ENCODE results near the gene DUSP7.

DUSP7 gene

DNA sequence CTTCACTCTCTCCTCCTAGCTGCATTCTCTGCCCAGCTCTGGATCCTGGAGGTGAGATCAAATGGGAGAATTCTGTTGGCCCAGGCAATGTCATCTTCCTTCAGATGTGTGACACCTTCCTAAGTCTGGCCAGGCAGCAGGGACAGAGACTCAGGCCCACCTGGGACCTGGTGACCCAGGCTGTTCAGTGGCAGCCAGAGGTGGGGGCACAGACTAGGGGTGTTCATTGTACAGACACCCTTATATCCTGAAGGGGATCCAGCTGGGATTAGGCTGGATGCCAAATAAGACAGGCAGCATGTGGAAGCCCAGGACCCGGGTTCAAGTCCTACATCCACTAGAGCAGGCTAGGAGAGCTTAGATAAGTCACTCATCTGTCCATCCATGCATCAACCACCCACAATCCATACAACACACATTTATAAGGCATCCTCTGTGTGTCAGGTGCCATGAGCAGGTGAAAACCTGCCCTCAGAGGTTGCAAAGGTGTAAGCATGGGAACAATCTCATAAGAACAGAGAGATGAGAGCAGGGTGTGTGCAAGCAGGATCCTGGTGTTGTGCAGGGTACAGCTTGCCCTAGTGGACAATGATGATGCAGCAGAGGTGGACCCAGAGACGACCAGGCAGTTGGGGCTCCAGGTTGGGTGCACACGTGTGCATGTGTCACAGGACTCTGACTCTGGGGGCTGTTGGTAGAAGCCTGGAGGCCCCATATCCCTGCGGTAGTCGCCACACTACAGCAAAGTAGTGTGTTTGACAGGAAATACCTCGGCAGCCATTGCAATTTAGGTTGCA, 42.4 kb downstream of the DUSP7 start:
- TF ChIP-seq GATA3 (IDR thresholded peaks at IDR 0.05; ENCODE audit: low read depth, low read length) (no peak), GATA2 (IDR thresholded peaks at IDR 0.05; ENCODE audit: low read depth, low read length) (no peak)

DNA sequence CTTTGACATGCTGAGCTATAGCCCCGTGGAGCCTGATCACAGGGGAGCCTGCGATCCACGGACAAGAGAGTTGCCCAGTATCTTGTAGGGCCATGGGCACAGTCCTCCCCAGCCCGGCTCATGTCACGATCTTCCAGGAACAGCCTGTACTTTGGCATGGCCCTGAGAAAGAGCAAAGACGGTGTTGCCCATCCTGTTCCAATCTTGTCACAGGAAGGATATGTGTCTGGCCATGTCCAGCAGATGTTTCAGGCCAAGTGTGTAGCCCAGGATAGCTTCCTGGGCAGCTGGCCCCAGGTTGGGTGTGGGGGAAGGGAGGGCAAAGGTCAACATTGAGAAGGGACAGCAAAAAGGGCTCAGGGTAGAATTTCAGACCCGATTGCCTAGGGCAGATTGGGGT, 43.7 kb downstream of the DUSP7 start:
- TF ChIP-seq GATA3 (IDR thresholded peaks at IDR 0.05; ENCODE audit: low read depth, low read length) (no peak), GATA2 (IDR thresholded peaks at IDR 0.05; ENCODE audit: low read depth, low read length) (no peak)

GRCh38 chr3:52010431-52010830, 45.9 kb downstream of the DUSP7 start:
- TF ChIP-seq GATA2 (IDR thresholded peaks at IDR 0.05; ENCODE audit: low read depth, low read length) (no peak), GATA3 (IDR thresholded peaks at IDR 0.05; ENCODE audit: low read depth, low read length) (no peak)

GRCh38 chr3:52007291-52007690, 49.1 kb downstream of the DUSP7 start:
- TF ChIP-seq GATA2 (IDR thresholded peaks at IDR 0.05; ENCODE audit: low read depth, low read length), result no peak
- TF ChIP-seq GATA3 (IDR thresholded peaks at IDR 0.05; ENCODE audit: low read depth, low read length), result no peak

DNA sequence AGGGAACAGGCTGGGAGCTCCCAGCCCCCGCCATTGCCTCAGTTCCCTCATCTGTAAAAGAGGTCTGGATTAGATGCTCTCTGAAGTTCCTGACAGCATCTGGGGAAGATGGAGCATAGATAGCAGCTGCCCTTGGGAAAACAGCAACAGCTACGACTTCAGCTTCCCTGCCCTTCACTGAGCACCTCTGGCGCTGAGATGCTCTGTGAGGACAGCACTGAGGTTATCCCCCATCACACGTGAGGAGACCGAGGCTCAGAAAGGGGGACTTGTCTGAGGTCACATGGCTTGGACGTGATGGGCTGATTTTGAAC, 49.6 kb downstream of the DUSP7 start:
- TF ChIP-seq GATA3 (IDR thresholded peaks at IDR 0.05; ENCODE audit: low read depth, low read length), result no peak
- TF ChIP-seq GATA2 (IDR thresholded peaks at IDR 0.05; ENCODE audit: low read depth, low read length), result peak; percentile 73

- TF ChIP-seq GATA3 (IDR thresholded peaks at IDR 0.05; ENCODE audit: low read depth, low read length), result no peak
- TF ChIP-seq GATA2 (IDR thresholded peaks at IDR 0.05; ENCODE audit: low read depth, low read length), result peak; percentile 75
Measured at GRCh38 chr3:52006017-52006819, 50.2 kb downstream of the DUSP7 start.

DNA sequence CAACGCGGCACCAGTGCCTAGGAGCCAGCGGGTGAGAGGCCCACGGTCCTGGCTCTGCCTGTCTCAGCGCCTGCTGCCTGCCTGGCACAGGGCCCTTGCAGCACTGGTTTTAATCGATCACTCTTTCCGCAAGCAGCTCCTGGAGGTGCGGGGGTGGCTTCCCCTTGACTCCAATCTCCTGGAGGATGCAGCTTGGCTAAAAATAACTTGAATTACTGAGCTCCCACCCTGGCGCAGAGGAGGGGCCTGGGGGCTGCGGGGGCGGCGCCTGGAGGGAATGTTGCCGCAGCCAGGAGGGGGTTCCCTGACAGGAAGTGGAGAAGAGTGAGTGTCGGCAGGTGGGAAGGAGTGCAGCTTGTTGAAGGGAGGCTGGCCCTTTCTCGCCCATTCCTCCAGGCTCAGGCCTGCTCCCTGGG, 50.8 kb downstream of the DUSP7 start:
- no peak for TF ChIP-seq GATA2 (IDR thresholded peaks at IDR 0.05; ENCODE audit: low read depth, low read length)
- TF ChIP-seq GATA3 (IDR thresholded peaks at IDR 0.05; ENCODE audit: low read depth, low read length), result no peak

DNA sequence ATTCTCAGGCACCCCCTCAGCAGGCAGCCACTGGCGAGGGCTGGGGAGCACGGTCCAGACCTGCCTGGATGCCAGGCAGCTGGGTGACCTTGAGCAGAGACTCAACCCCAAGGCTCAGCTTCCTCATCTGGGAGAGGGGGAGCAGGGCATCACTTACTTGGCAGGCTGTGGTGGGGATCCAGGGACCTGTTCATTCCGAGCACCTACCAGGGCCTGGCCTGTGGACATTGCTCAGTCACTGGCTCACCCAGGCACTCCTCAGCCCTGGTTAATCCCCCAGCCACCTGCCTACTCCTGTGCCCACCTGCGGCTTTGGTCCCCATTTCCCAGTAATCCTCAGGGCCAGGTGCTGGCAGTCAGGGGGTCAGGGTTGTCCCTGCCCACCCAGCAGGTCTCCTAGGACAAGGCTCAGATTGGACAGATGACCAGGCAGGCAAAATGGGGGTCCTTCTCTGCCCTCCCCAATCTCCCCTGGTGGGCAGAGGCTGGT, 51.4 kb downstream of the DUSP7 start:
- TF ChIP-seq GATA3 (IDR thresholded peaks at IDR 0.05; ENCODE audit: low read depth, low read length), result no peak
- TF ChIP-seq GATA2 (IDR thresholded peaks at IDR 0.05; ENCODE audit: low read depth, low read length), result no peak

DNA sequence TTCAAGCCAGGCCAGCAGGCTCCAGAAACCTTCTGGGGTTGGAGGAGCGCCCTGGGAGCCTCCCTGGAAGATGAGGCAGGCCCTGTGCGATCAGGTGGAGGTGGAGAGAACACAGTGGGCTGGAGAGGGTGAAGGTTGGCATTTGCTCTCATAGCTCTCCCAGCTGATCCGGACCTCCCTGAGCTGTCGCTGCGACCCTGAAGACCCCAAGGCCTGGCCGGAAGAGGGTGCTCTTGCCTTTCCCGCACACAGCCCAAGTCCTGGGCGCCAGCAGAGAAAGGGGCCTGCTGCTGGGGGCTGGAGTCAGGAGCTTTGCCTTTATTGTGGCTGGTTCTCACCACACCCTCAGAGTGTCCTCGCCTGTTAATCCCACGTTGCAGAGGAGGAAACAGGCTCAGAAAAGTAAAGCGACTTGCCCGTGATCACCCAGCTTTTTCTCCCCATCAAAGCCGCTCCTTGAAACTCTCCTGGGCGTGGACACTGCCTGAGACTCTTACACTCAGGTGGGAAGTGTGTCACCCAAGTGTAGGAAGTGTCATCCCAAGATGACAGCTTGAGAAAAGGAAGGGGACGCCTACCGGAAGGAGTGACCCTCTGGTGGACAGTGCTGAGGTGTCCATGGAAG, 52.1 kb downstream of the DUSP7 start:
- TF ChIP-seq GATA3 (IDR thresholded peaks at IDR 0.05; ENCODE audit: low read depth, low read length) (no peak), GATA2 (IDR thresholded peaks at IDR 0.05; ENCODE audit: low read depth, low read length) (no peak)

DNA sequence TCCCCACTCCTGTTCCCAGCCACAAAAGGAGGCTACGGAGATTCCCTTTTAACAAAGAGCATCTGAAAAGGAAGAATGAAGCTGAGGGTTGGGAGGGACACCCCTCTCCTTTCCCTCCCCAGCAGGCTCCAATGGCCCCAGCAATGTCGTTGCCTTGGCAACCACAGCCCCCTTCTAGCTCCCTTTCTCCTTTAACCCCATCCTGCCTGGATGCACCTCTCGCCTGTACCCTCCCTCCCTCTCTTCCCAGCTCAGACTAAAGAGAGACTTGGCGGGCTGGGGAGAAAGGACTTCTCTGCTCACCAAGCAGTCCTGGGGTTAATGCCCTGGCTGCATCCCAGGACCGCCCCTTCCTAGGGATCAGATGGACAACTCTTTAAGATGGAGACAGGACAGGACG, 53.6 kb downstream of the DUSP7 start:
- TF ChIP-seq GATA3 (IDR thresholded peaks at IDR 0.05; ENCODE audit: low read depth, low read length) (no peak), GATA2 (IDR thresholded peaks at IDR 0.05; ENCODE audit: low read depth, low read length) (no peak)

DNA sequence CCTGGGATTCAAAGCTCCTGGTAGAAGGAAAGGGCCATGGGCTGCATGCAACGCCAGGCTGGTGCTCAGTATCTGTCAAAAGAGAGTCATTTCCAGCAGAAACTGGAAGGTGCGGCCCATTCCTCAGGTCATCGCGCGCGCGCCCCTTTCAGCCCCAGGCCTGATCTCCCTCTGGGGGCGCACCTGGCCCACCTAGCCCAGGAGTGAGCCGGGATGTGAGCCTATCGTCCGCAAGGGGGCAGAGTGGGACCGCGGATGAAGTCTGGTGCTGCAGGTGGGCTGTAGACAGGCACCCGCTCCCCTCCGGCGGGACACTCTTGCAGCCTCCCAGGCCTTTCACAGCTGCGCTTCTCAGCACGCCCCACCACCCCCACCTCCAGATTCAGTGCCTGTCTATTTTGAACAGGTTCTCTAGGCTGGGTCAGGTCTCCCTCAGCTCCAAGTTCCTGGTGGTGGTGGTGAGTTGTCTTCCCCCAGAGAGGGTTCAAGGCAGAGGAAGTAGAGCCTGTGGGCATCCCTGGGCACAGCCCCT, 54.9 kb downstream of the DUSP7 start:
- TF ChIP-seq GATA2 (IDR thresholded peaks at IDR 0.05; ENCODE audit: low read depth, low read length) (no peak), GATA3 (IDR thresholded peaks at IDR 0.05; ENCODE audit: low read depth, low read length) (no peak)

GRCh38 chr3:51999846-52000245, 56.5 kb downstream of the DUSP7 start:
- TF ChIP-seq GATA3 (IDR thresholded peaks at IDR 0.05; ENCODE audit: low read depth, low read length), result no peak
- TF ChIP-seq GATA2 (IDR thresholded peaks at IDR 0.05; ENCODE audit: low read depth, low read length), result no peak

Data from SH-SY5Y (cell line).